IMR-90 (cell line): ENCODE measurements around the gene EPHB1. TPM values are rescaled to one million over a fixed set of nuclear protein-coding genes. Genes with fewer than 3 reads are reported as not detected.

ENCODE experiments used
- ATAC-seq: fragments of 200-7000 bp; cut with Tn5 transposase; 2 replicates; pipeline ENCODE4 v1.9.1; 2020; ENCODE audit warnings: low read depth, mild to moderate bottlenecking, moderate library complexity
- BruUV-seq: library from RNA; stranded (reverse); fragments of 400-500 nt; replicated peaks from 2 replicates; lab custom pipeline; 2021; lab: Mats Ljungman, UMichigan
- CTCF ChIA-PET: fragments of 300-600 bp; formaldehyde crosslinking; extraction: SDS; loops from one replicate; lab custom pipeline; 2021; ENCODE audit warnings: antibody characterized with exemption; lab: Yijun Ruan, JAX
- POLR2A ChIA-PET: fragments of 300-600 bp; sonication (Branson Sonifier 250); formaldehyde crosslinking; loops from one replicate; lab custom pipeline; 2022; ENCODE audit warnings: antibody characterized with exemption; ENCODE audit not compliant: unreplicated experiment; lab: Charles Lee
- DNase-seq: peaks from one replicate; pipeline ENCODE4 v3.0.0; 2013
- H2AFZ ChIP-seq: replicated peaks from 2 replicates; pipeline ENCODE3; 2013; ENCODE audit warnings: low read length, mild to moderate bottlenecking; ENCODE audit not compliant: poor library complexity
- H2AK5ac ChIP-seq: 2 replicates; pipeline ENCODE4 v1.6.1; 2013; ENCODE audit warnings: low read depth, low read length, inconsistent platforms
- H2AK9ac ChIP-seq: replicated peaks from 2 replicates; pipeline ENCODE3; 2013; ENCODE audit warnings: mild to moderate bottlenecking, low read depth, low read length, moderate library complexity; ENCODE audit not compliant: poor library complexity
- H2BK120ac ChIP-seq: 2 replicates; pipeline ENCODE4 v1.6.1; 2013; ENCODE audit warnings: low read depth, low read length, inconsistent platforms
- H2BK15ac ChIP-seq: 3 replicates; pipeline ENCODE4 v1.6.1; 2013; ENCODE audit warnings: low read depth, low read length, inconsistent platforms
- H2BK20ac ChIP-seq: 2 replicates; pipeline ENCODE4 v1.6.1; 2013; ENCODE audit warnings: low read depth, mild to moderate bottlenecking, inconsistent platforms, low read length, moderate library complexity
- H2BK5ac ChIP-seq: 2 replicates; pipeline ENCODE4 v1.6.1; 2013; ENCODE audit warnings: mild to moderate bottlenecking, low read depth, low read length, inconsistent platforms; ENCODE audit not compliant: poor library complexity, severe bottlenecking
- H3K14ac ChIP-seq: replicated peaks from 2 replicates; pipeline ENCODE4 v1.6.1; 2013; ENCODE audit warnings: low read depth, low read length, inconsistent platforms
- H3K18ac ChIP-seq: 2 replicates; pipeline ENCODE4 v1.6.1; 2013; ENCODE audit warnings: low read depth, low read length, control low read depth
- H3K23ac ChIP-seq: 2 replicates; pipeline ENCODE4 v1.6.1; 2013; ENCODE audit warnings: low read depth, low read length, inconsistent platforms
- H3K27ac ChIP-seq: 2 replicates; pipeline ENCODE4 v1.5.1; 2013; ENCODE audit warnings: mild to moderate bottlenecking, control low read depth, low read length; ENCODE audit not compliant: insufficient read depth
- H3K27me3 ChIP-seq: 2 replicates; pipeline ENCODE4 v1.6.1; 2013; ENCODE audit warnings: low read length; ENCODE audit not compliant: control insufficient read depth, insufficient read depth
- H3K36me3 ChIP-seq: 2 replicates; pipeline ENCODE4 v1.6.1; 2013; ENCODE audit warnings: low read length, mixed read lengths; ENCODE audit not compliant: control insufficient read depth, insufficient read depth
- H3K4ac ChIP-seq: 2 replicates; pipeline ENCODE4 v1.6.1; 2013; ENCODE audit warnings: low read depth, low read length, inconsistent platforms
- H3K4me1 ChIP-seq: 2 replicates; pipeline ENCODE4 v1.6.1; 2013; ENCODE audit warnings: low read length, mixed read lengths; ENCODE audit not compliant: control insufficient read depth, insufficient read depth
- H3K4me2 ChIP-seq: 2 replicates; pipeline ENCODE4 v1.6.1; 2013; ENCODE audit warnings: low read depth, mild to moderate bottlenecking, control low read depth, low read length, moderate library complexity
- H3K4me3 ChIP-seq: 2 replicates; pipeline ENCODE4 v1.5.1; 2013; ENCODE audit warnings: low read depth, mild to moderate bottlenecking, control low read depth, low read length, moderate library complexity; ENCODE audit not compliant: insufficient read depth
- H3K56ac ChIP-seq: 2 replicates; pipeline ENCODE4 v1.6.1; 2013; ENCODE audit warnings: low read length, inconsistent platforms; ENCODE audit not compliant: insufficient read depth; ENCODE audit errors: extremely low read depth
- H3K79me1 ChIP-seq, 2 experiments: 2 replicates each; pipeline ENCODE4 v1.6.1; 2013; ENCODE audit warnings: low read length in 2 of 2, inconsistent platforms in 1 of 2, low read depth in 1 of 2
- H3K9ac ChIP-seq: 2 replicates; pipeline ENCODE4 v1.6.1; 2013; ENCODE audit warnings: low read depth, low read length, control low read depth
- H3K9me1 ChIP-seq: 2 replicates; pipeline ENCODE4 v1.6.1; 2013; ENCODE audit warnings: low read length, inconsistent platforms; ENCODE audit not compliant: insufficient read depth
- H3K9me3 ChIP-seq: 2 replicates; pipeline ENCODE4 v1.6.1; 2013; ENCODE audit warnings: low read length; ENCODE audit not compliant: control insufficient read depth, insufficient read depth
- H4K20me1 ChIP-seq: 2 replicates; pipeline ENCODE4 v1.6.1; 2013; ENCODE audit warnings: low read length, inconsistent platforms; ENCODE audit not compliant: insufficient read depth
- H4K5ac ChIP-seq: 2 replicates; pipeline ENCODE4 v1.6.1; 2013; ENCODE audit warnings: mild to moderate bottlenecking, low read depth, low read length, control low read depth
- H4K8ac ChIP-seq, 2 experiments: 2 replicates each; pipeline ENCODE4 v1.6.1; 2013; ENCODE audit warnings: low read depth in 2 of 2, low read length in 2 of 2, control low read depth in 1 of 2, inconsistent platforms in 1 of 2
- H4K91ac ChIP-seq: 2 replicates; pipeline ENCODE4 v1.6.1; 2013; ENCODE audit warnings: low read depth, low read length, inconsistent platforms; ENCODE audit not compliant: insufficient read depth
- BHLHE40 ChIP-seq: fragments of 150-350 bp; IDR thresholded peaks from 2 replicates; pipeline ENCODE4 v1.6.1; 2016; ENCODE audit warnings: mild to moderate bottlenecking, low read depth, low read length
- MAFK ChIP-seq: IDR thresholded peaks from 2 replicates; pipeline ENCODE4 v1.6.1; 2012; ENCODE audit warnings: low read depth, low read length, improper control_type of control experiment
- RAD21 ChIP-seq: IDR thresholded peaks from 2 replicates; pipeline ENCODE4 v1.6.1; 2012; ENCODE audit warnings: low read length, improper control_type of control experiment
- RFX5 ChIP-seq: IDR thresholded peaks from 2 replicates; pipeline ENCODE4 v1.8.0; 2012; ENCODE audit warnings: low read depth, mild to moderate bottlenecking, low read length, moderate library complexity
- SMC3 ChIP-seq: fragments of 150-350 bp; IDR thresholded peaks from 2 replicates; pipeline ENCODE4 v1.6.1; 2016; ENCODE audit warnings: low read depth, mild to moderate bottlenecking, antibody characterized with exemption, low read length, moderate library complexity
- WGBS, 2 experiments: methylation state at CpG; one replicate each; pipeline versions ENCODE4 v1.1.5 to v1.1.7; 2013; ENCODE audit warnings: missing lambda C conversion rate in 2 of 2; ENCODE audit not compliant: insufficient read length in 1 of 2; ENCODE audit errors: extremely low coverage in 2 of 2; 5-methylcytosine and 5-hydroxymethylcytosine counted together
- dilution Hi-C: fragments of 300-500 bp; cut with HindIII; formaldehyde crosslinking; loops from one replicate; pipeline ENCODE4 v1.14.3; 2018; ENCODE audit warnings: low sequenced_read_pairs; ENCODE audit not compliant: unreplicated experiment
- in situ Hi-C: fragments of 300-500 bp; cut with MboI; formaldehyde crosslinking; loops from 3 replicates; pipeline ENCODE4 v1.14.3; 2019; ENCODE audit warnings: low sequenced_read_pairs, inconsistent platforms, mixed read lengths
- intact Hi-C: fragments of 100-400 bp; cut with micrococcal nuclease; formaldehyde crosslinking; loops from 2 replicates; pipeline ENCODE4 v1.10.0; 2022
- polyA plus RNA-seq, 3 experiments: library from polyadenylated mRNA; depleted of rRNA; stranded (reverse); fragments of >200 nt; gene quantifications; 2 replicates each; pipeline ENCODE4 v1.2.3, GENCODE V29; 2012; ENCODE audit warnings: low replicate concordance in 1 of 3
- total RNA-seq: library from RNA; depleted of rRNA; stranded (reverse); fragments of >200 nt; gene quantifications from 2 replicates; pipeline ENCODE4 v1.2.3, GENCODE V29; 2012

Gene EPHB1
- total and polyA plus RNA-seq, 2 of the 4 experiments (the other 2 are of a cell fraction), result 0.17 to 0.36 TPM

- BruUV-seq, result no TSS peak
- dilution Hi-C loops, result no loop called here
- intact Hi-C loops, result no loop called here
Measured at GRCh38 chr3:134910026-134910425, 115.0 kb downstream of the EPHB1 start.

More at GRCh38 chr3:134910026-134910425, 115.0 kb downstream of the EPHB1 start:
- Histone ChIP-seq H3K9ac (no peak overlapping the region), H3K4ac (no peak overlapping the region), H2BK120ac (no peak overlapping the region), H3K27me3 (no peaks in the 10 kb centered on the region), H3K9me3 (no peaks in the 10 kb centered on the region), H3K56ac (no peak overlapping the region), H4K8ac (no peak overlapping the region), H3K18ac (no peak overlapping the region), H3K79me1 (no peaks in the 10 kb centered on the region), H2AFZ (no peak overlapping the region), H2AK9ac (no peak overlapping the region), H3K4me3 (no peak overlapping the region), H4K20me1 (no peaks in the 10 kb centered on the region), H3K9me1 (no peaks in the 10 kb centered on the region), H3K36me3 (no peaks in the 10 kb centered on the region), H3K27ac (no peak overlapping the region), H3K14ac (no peak overlapping the region), H4K5ac (no peak overlapping the region), H2BK5ac (no peak overlapping the region), H2BK20ac (no peak overlapping the region), H3K4me2 (no peak overlapping the region), H4K91ac (no peak overlapping the region), H3K23ac (no peak overlapping the region), H3K4me1 (no peaks in the 10 kb centered on the region), H2AK5ac (no peak overlapping the region), H2BK15ac (no peak overlapping the region)
- DNase-seq, result no peak
- in situ Hi-C loops, result no loop called here
- ATAC-seq, result no peak
- ChIA-PET POLR2A (no interaction called here), CTCF (no interaction called here)
- TF ChIP-seq MAFK, result no peak
- TF ChIP-seq SMC3, result no peak
- TF ChIP-seq BHLHE40, result no peak
- no peak for TF ChIP-seq RAD21
- TF ChIP-seq RFX5, result no peak
- WGBS, 2 experiments, result 60% methylated on average over 1 of the region's 2 CpGs; no CpG with 5 or more reads in 1 of the 2 experiments
